H1 (cell line): ENCODE results near the gene SIPA1L3. TPM values are rescaled to one million over a fixed set of nuclear protein-coding genes. Genes with fewer than 3 reads are reported as not detected.

Source experiments
- CTCF ChIA-PET: fragments of 300-600 bp; sonication (Branson Sonifier 250); formaldehyde crosslinking; loops from one replicate; lab custom pipeline; 2021; ENCODE audit not compliant: partially characterized antibody; lab: Charles Lee
- POLR2A ChIA-PET: fragments of 300-600 bp; sonication (Branson Sonifier 250); formaldehyde crosslinking; loops from one replicate; lab custom pipeline; 2021; ENCODE audit warnings: inconsistent platforms; ENCODE audit not compliant: partially characterized antibody; lab: Charles Lee
- DNase-seq, 2 experiments: peaks; one replicate each; pipeline versions ENCODE4 v3.0.0 to v3.0.0-alpha.2; 2010 to 2022; ENCODE audit warnings: low spot score in 2 of 2, low read depth in 1 of 2, mixed read lengths in 1 of 2
- FAIRE-seq: peaks from 2 replicates; lab custom pipeline; 2011; peaks lifted over from hg19 to GRCh38; lab: Jason Lieb, UNC
- H2AFZ ChIP-seq: 2 replicates; pipeline ENCODE4 v1.8.1; 2012; ENCODE audit warnings: low read length, inconsistent platforms
- H2AK5ac ChIP-seq: 2 replicates; pipeline ENCODE4 v1.6.1; 2013; ENCODE audit warnings: low read depth, low read length
- H2BK120ac ChIP-seq: replicated peaks from 2 replicates; pipeline ENCODE3; 2013; ENCODE audit warnings: low read depth, low read length, inconsistent platforms
- H2BK12ac ChIP-seq: 2 replicates; pipeline ENCODE4 v1.6.1; 2013; ENCODE audit warnings: low read depth, low read length
- H2BK15ac ChIP-seq: 2 replicates; pipeline ENCODE4 v1.6.1; 2013; ENCODE audit warnings: low read length
- H2BK20ac ChIP-seq: 2 replicates; pipeline ENCODE4 v1.6.1; 2013; ENCODE audit warnings: low read length
- H2BK5ac ChIP-seq: 2 replicates; pipeline ENCODE4 v1.6.1; 2013; ENCODE audit warnings: low read depth, low read length
- H3K14ac ChIP-seq: 2 replicates; pipeline ENCODE4 v1.6.1; 2013; ENCODE audit warnings: inconsistent platforms; ENCODE audit not compliant: insufficient read length
- H3K18ac ChIP-seq: 2 replicates; pipeline ENCODE4 v1.6.1; 2013; ENCODE audit warnings: low read length; ENCODE audit errors: extremely low read depth
- H3K23ac ChIP-seq: 2 replicates; pipeline ENCODE4 v1.6.1; 2013; ENCODE audit warnings: inconsistent platforms; ENCODE audit not compliant: insufficient read length
- H3K23me2 ChIP-seq: 2 replicates; pipeline ENCODE4 v1.6.1; 2013; ENCODE audit warnings: low read depth, low read length
- H3K27ac ChIP-seq: 2 replicates; pipeline ENCODE4 v1.6.1; 2011; ENCODE audit warnings: low read depth, low read length, inconsistent platforms
- H3K27me3 ChIP-seq, 4 experiments: replicated peaks in 1 of 4; 1 replicate in 1 of 4; 2 replicates in 3 of 4; pipeline versions ENCODE4 v1.6.1 to v1.8.1; 2011 to 2013; ENCODE audit warnings: low read length in 3 of 4, mild to moderate bottlenecking in 3 of 4, inconsistent platforms in 2 of 4, mixed read lengths in 2 of 4, moderate library complexity in 1 of 4; ENCODE audit not compliant: control insufficient read depth in 3 of 4, insufficient read depth in 3 of 4; ENCODE audit errors: extremely low read depth in 1 of 4
- H3K36me3 ChIP-seq, 4 experiments: 2 replicates each; pipeline versions ENCODE4 v1.6.1 to v1.8.1; 2011 to 2013; ENCODE audit warnings: mild to moderate bottlenecking in 4 of 4, low read length in 3 of 4, moderate library complexity in 2 of 4, control low read depth in 1 of 4, inconsistent platforms in 1 of 4; ENCODE audit not compliant: insufficient read depth in 4 of 4, control insufficient read depth in 2 of 4
- H3K4ac ChIP-seq: replicated peaks from 2 replicates; pipeline ENCODE3; 2013; ENCODE audit warnings: low read length, low read depth, mixed read lengths, inconsistent platforms; ENCODE audit not compliant: insufficient read length
- H3K4me1 ChIP-seq, 4 experiments: replicated peaks in 1 of 4; 1 replicate in 1 of 4; 2 replicates in 3 of 4; pipeline versions ENCODE4 v1.6.1 to v1.8.1; 2011 to 2013; ENCODE audit warnings: low read length in 3 of 4, inconsistent platforms in 2 of 4, mixed read lengths in 1 of 4; ENCODE audit not compliant: insufficient read depth in 4 of 4, control insufficient read depth in 3 of 4
- H3K4me2 ChIP-seq, 2 experiments: 2 replicates each; pipeline versions ENCODE4 v1.6.1 to v1.8.1; 2011 to 2013; ENCODE audit warnings: low read depth in 2 of 2, low read length in 2 of 2, control low read depth in 1 of 2, inconsistent platforms in 1 of 2, mild to moderate bottlenecking in 1 of 2; ENCODE audit not compliant: insufficient read depth in 1 of 2
- H3K4me3 ChIP-seq, 4 experiments: fragments of 200-600, 300-600 bp in 1 of 4; sonication (generic), shearing (Covaris generic), sonication (Bioruptor Twin) in 1 of 4; 2 replicates each; pipeline versions ENCODE4 v1.5.1 to v1.8.1; 2011 to 2016; ENCODE audit warnings: low read length in 4 of 4, low read depth in 3 of 4, control low read depth in 2 of 4, inconsistent platforms in 2 of 4, mild to moderate bottlenecking in 2 of 4, mixed read lengths in 1 of 4, moderate library complexity in 1 of 4; ENCODE audit not compliant: insufficient read depth in 2 of 4; ENCODE audit errors: extremely low read depth in 1 of 4
- H3K56ac ChIP-seq: replicated peaks from 2 replicates; pipeline ENCODE3; 2013; ENCODE audit warnings: low read depth, mild to moderate bottlenecking, mixed read lengths, low read length, inconsistent platforms; ENCODE audit not compliant: insufficient read length
- H3K79me1 ChIP-seq: 2 replicates; pipeline ENCODE4 v1.6.1; 2013; ENCODE audit warnings: low read depth, low read length, control low read depth
- H3K79me2 ChIP-seq, 2 experiments: 2 replicates each; pipeline versions ENCODE4 v1.6.1 to v1.8.1; 2012 to 2013; ENCODE audit warnings: low read length in 2 of 2, mild to moderate bottlenecking in 2 of 2, inconsistent platforms in 1 of 2; ENCODE audit not compliant: insufficient read depth in 2 of 2, control insufficient read depth in 1 of 2
- H3K9ac ChIP-seq, 4 experiments: replicated peaks in 1 of 4; 1 replicate in 1 of 4; 2 replicates in 3 of 4; pipeline versions ENCODE4 v1.6.1 to v1.8.1; 2011 to 2013; ENCODE audit warnings: low read depth in 3 of 4, low read length in 3 of 4, control low read depth in 2 of 4, mild to moderate bottlenecking in 2 of 4, moderate library complexity in 2 of 4, inconsistent platforms in 1 of 4; ENCODE audit errors: extremely low read depth in 1 of 4
- H3K9me3 ChIP-seq, 2 experiments: 2 replicates each; pipeline versions ENCODE4 v1.6.1 to v1.8.1; 2012 to 2013; ENCODE audit warnings: mild to moderate bottlenecking in 2 of 2, moderate library complexity in 2 of 2, control low read depth in 1 of 2, inconsistent platforms in 1 of 2, low read depth in 1 of 2, low read length in 1 of 2, mixed read lengths in 1 of 2; ENCODE audit not compliant: insufficient read depth in 2 of 2
- H4K20me1 ChIP-seq, 2 experiments: replicated peaks in 1 of 2; 2 replicates each; pipeline versions ENCODE3 to v1.8.1; 2011 to 2013; ENCODE audit warnings: inconsistent platforms in 2 of 2, low read length in 2 of 2, mild to moderate bottlenecking in 1 of 2; ENCODE audit not compliant: insufficient read depth in 2 of 2, control insufficient read depth in 1 of 2
- H4K5ac ChIP-seq: 2 replicates; pipeline ENCODE4 v1.6.1; 2013; ENCODE audit warnings: low read length, low read depth, mixed read lengths, inconsistent platforms; ENCODE audit not compliant: insufficient read length
- H4K8ac ChIP-seq: 2 replicates; pipeline ENCODE4 v1.8.0; 2013; ENCODE audit warnings: mild to moderate bottlenecking, moderate library complexity, low read length, inconsistent platforms; ENCODE audit not compliant: insufficient read depth; ENCODE audit errors: extremely low read depth
- H4K91ac ChIP-seq: replicated peaks from 2 replicates; pipeline ENCODE3; 2013; ENCODE audit warnings: low read length, mixed read lengths, inconsistent platforms; ENCODE audit not compliant: insufficient read length
- WGBS, 2 experiments: shearing (Covaris generic) in 1 of 2; methylation state at CpG; one replicate each; pipeline versions ENCODE4 v1.1.6 to v1.1.7; 2013 to 2015; ENCODE audit warnings: low lambda C conversion rate in 2 of 2, mixed read lengths in 2 of 2, inconsistent platforms in 1 of 2, low coverage in 1 of 2, missing lambda C conversion rate in 1 of 2; ENCODE audit not compliant: insufficient replicate concordance in 2 of 2, insufficient coverage in 1 of 2, insufficient read length in 1 of 2; ENCODE audit errors: extremely low coverage in 1 of 2, missing lambda C conversion rate in 1 of 2; 5-methylcytosine and 5-hydroxymethylcytosine counted together
- polyA plus RNA-seq, 7 experiments: library from polyadenylated mRNA; depleted of rRNA in 3 of 7; stranded (reverse) in 5 of 7; unstranded in 2 of 7; fragments of >200 nt in 5 of 7; fragments of 200-250 nt in 2 of 7; gene quantifications; 1 replicate in 5 of 7; 2 replicates in 1 of 7; 4 replicates in 1 of 7; pipeline versions ENCODE4 v1.2.1 to v1.2.3, GENCODE V29; 2011 to 2013; ENCODE audit warnings: missing spikeins in 2 of 7, mixed read lengths in 2 of 7
- total RNA-seq: library from RNA; stranded (reverse); fragmentation: NEBNext Ultra II Directional; extraction: Animal tissue kit (Norgen Biotek cat#: 25700); gene quantifications from 2 replicates; pipeline ENCODE4 v1.2.1, GENCODE V29; 2021

The SIPA1L3 gene
- total and polyA plus RNA-seq, 2 of the 8 experiments (the other 6 are each of a cell fraction or from before 2014, with no cell fraction given) = 15.0 to 54.9 TPM

DNA sequence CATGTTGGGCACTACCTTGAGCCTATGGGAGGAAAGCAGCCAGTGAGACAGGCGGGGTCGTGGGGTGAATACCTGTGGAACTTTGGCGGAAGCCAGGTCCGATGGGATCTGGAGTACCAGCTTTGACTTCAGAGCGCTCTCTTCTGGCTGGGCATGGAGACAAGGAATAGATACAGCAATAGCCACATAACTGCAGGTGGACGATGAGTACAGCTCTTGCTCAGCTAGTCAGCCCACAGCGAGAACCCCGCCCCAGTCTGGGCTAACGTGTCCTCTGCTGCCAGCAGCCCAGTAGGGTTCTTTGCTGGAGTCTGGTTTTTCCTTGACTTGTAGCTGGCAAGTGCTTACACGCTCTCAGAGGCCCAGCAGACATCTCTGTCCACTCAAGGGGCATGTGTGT is 83.4 kb downstream of the SIPA1L3 start:
- Histone ChIP-seq H2BK20ac (peak overlapping the region; percentile 53), H3K56ac (no peak overlapping the region), H3K23ac (no peak overlapping the region), H3K79me1 (no peaks in the 10 kb centered on the region; the same call in none of the 2 replicates), H2AFZ (no peak overlapping the region), H3K4me1 (peaks cover 15 to 45% (median 31%) of the 10 kb centered on the region in 4 experiments), H3K14ac (no peak overlapping the region), H3K18ac (peak overlapping the region; percentile 80), H2BK5ac (peak overlapping the region; percentile 74; the same call in 1 of the 2 replicates), H3K36me3 (no peaks in the 10 kb centered on the region), H4K20me1 (peaks cover 0 to 7% of the 10 kb centered on the region in 2 experiments), H3K9ac (0 out of 7 replicates have a peak overlapping the region, but pooled peaks of 1 of the 4 experiments have one; percentile 7), H3K23me2 (no peaks in the 10 kb centered on the region), H3K27ac (peak overlapping the region; percentile 42), H2AK5ac (peak overlapping the region; percentile 89; the same call in 1 of the 2 replicates), H2BK12ac (peak overlapping the region; percentile 99), H2BK120ac (peak overlapping the region; percentile 97), H4K5ac (peak overlapping the region; percentile 25), H3K4me2 (peak overlapping the region; percentile 46 to 51), H3K4ac (peak overlapping the region; percentile 88), H3K27me3 (no peaks in the 10 kb centered on the region), H3K79me2 (peaks cover 0 to 28% of the 10 kb centered on the region in 2 experiments; a peak in 2 of 4 replicates), H2BK15ac (peak overlapping the region; percentile 65), H4K8ac (peak overlapping the region; percentile 20; the same call in 1 of the 2 replicates), H4K91ac (peak overlapping the region; percentile 67), H3K9me3 (no peaks in the 10 kb centered on the region), H3K4me3 (peak overlapping the region in 1 of 4 experiments; percentile 48; a peak in 2 of 8 replicates)
- ChIA-PET CTCF (interaction anchor here (0.6 to 17.8 kb wide), 13 partner anchors 9 to 394 kb away, joined by 3 to 259 read pairs (median 6); partner anchors contain the start of genes SIPA1L3 and WDR87), POLR2A (interaction anchor here (0.9 to 7.6 kb wide), 10 partner anchors 8 to 125 kb away, joined by 3 to 66 read pairs (median 4); partner anchors contain the start of genes SIPA1L3 and WDR87)
- WGBS, 2 experiments = 44% methylated on average over 10 of the region's 10 CpGs; no CpG with 5 or more reads in 1 of the 2 experiments
- FAIRE-seq = no peak
- DNase-seq = peak in 1 of 2 experiments; percentile 61
